Measurements from ENCODE around the gene ADAMTSL3.

The ADAMTSL3 gene

GRCh38 chr15:83732196-83732595 is 78.3 kb downstream of the ADAMTSL3 start:
- TF ChIP-seq SIN3A (IDR thresholded peaks at IDR 0.05; ENCODE audit: borderline replicate concordance, insufficient read depth, low read length): no peak
- no peak for TF ChIP-seq POLR2AphosphoS5 (IDR thresholded peaks at IDR 0.05; ENCODE audit: low read depth, low read length)
- no peak for TF ChIP-seq FOXP2 (optimal IDR thresholded peaks at IDR 0.05; ENCODE audit: borderline replicate concordance, extremely low read depth, extremely low read length, insufficient read depth)
- no peak for TF ChIP-seq REST (IDR thresholded peaks at IDR 0.05; ENCODE audit: insufficient read depth in 1 of 2, low read depth in 2 of 2, low read length in 2 of 2)
- TF ChIP-seq TAF1 (IDR thresholded peaks at IDR 0.05; ENCODE audit: borderline replicate concordance, insufficient read depth, low read length): no peak

GRCh38 chr15:83732770-83733169 is 78.8 kb downstream of the ADAMTSL3 start:
- TF ChIP-seq TAF1 (IDR thresholded peaks at IDR 0.05; ENCODE audit: borderline replicate concordance, insufficient read depth, low read length): no peak
- TF ChIP-seq SIN3A (IDR thresholded peaks at IDR 0.05; ENCODE audit: borderline replicate concordance, insufficient read depth, low read length): no peak
- no peak for TF ChIP-seq POLR2AphosphoS5 (IDR thresholded peaks at IDR 0.05; ENCODE audit: low read depth, low read length)
- TF ChIP-seq REST (IDR thresholded peaks at IDR 0.05; ENCODE audit: insufficient read depth in 1 of 2, low read depth in 2 of 2, low read length in 2 of 2): no peak
- TF ChIP-seq FOXP2 (optimal IDR thresholded peaks at IDR 0.05; ENCODE audit: borderline replicate concordance, extremely low read depth, extremely low read length, insufficient read depth): no peak

DNA sequence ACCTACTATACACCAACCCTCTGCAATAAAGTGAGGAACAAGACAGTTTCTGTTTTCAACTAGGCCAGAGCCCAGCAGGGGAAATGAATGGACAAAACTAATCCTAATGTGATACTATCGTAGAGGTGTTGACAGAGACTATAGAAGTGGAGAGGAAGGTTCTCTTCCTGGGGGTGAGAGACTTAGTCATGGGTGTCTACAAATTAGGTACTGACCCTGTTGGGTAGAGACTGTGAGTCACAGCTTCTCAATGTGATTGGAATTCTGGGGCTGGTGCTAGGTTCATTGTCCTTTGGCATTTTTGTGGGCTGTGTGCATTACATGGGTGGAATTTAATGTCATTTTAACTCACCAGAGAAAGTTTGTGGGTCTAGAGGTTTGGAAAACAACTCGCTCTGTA is 79.3 kb downstream of the ADAMTSL3 start:
- TF ChIP-seq POLR2AphosphoS5 (IDR thresholded peaks at IDR 0.05; ENCODE audit: low read depth, low read length): no peak
- no peak for TF ChIP-seq TAF1 (IDR thresholded peaks at IDR 0.05; ENCODE audit: borderline replicate concordance, insufficient read depth, low read length)
- no peak for TF ChIP-seq SIN3A (IDR thresholded peaks at IDR 0.05; ENCODE audit: borderline replicate concordance, insufficient read depth, low read length)
- no peak for TF ChIP-seq FOXP2 (optimal IDR thresholded peaks at IDR 0.05; ENCODE audit: borderline replicate concordance, extremely low read depth, extremely low read length, insufficient read depth)
- TF ChIP-seq REST (IDR thresholded peaks at IDR 0.05; ENCODE audit: insufficient read depth in 1 of 2, low read depth in 2 of 2, low read length in 2 of 2): no peak

- TF ChIP-seq POLR2AphosphoS5 (IDR thresholded peaks at IDR 0.05; ENCODE audit: low read depth, low read length): no peak
- TF ChIP-seq SIN3A (IDR thresholded peaks at IDR 0.05; ENCODE audit: borderline replicate concordance, insufficient read depth, low read length): no peak
- TF ChIP-seq FOXP2 (optimal IDR thresholded peaks at IDR 0.05; ENCODE audit: borderline replicate concordance, extremely low read depth, extremely low read length, insufficient read depth): no peak
- TF ChIP-seq REST (IDR thresholded peaks at IDR 0.05; ENCODE audit: insufficient read depth in 1 of 2, low read depth in 2 of 2, low read length in 2 of 2): no peak
- TF ChIP-seq TAF1 (IDR thresholded peaks at IDR 0.05; ENCODE audit: borderline replicate concordance, insufficient read depth, low read length): no peak
Measured at GRCh38 chr15:83733691-83734090, 79.8 kb downstream of the ADAMTSL3 start.

GRCh38 chr15:83734487-83734886 is 80.6 kb downstream of the ADAMTSL3 start:
- TF ChIP-seq FOXP2 (optimal IDR thresholded peaks at IDR 0.05; ENCODE audit: borderline replicate concordance, extremely low read depth, extremely low read length, insufficient read depth) (no peak), REST (IDR thresholded peaks at IDR 0.05; ENCODE audit: insufficient read depth in 1 of 2, low read depth in 2 of 2, low read length in 2 of 2) (no peak), POLR2AphosphoS5 (IDR thresholded peaks at IDR 0.05; ENCODE audit: low read depth, low read length) (no peak), SIN3A (IDR thresholded peaks at IDR 0.05; ENCODE audit: borderline replicate concordance, insufficient read depth, low read length) (no peak), TAF1 (IDR thresholded peaks at IDR 0.05; ENCODE audit: borderline replicate concordance, insufficient read depth, low read length) (no peak)

Data from PFSK-1 (cell line).